Psoas muscle (tissue), 8 donors: ENCODE measurements around the gene STRAP. TPM values are rescaled to one million over a fixed set of nuclear protein-coding genes. Genes with fewer than 3 reads are reported as not detected.
"Not testable (repeated sequence)": the region's sequence is repeated elsewhere in the genome, so short reads cannot be mapped to it uniquely, and the experiment has no call there.

Source experiments
- ATAC-seq, 4 donors: fragments of 200-7000 bp; cut with Tn5 transposase; one replicate each; pipeline ENCODE4 v1.9.1; 2020; ENCODE audit warnings: moderate library complexity in 3 of 4, mild to moderate bottlenecking in 2 of 4
- DNase-seq, 2 donors: peaks; one replicate each; pipeline ENCODE4 v3.0.0-alpha.2; 2020
- H3K27ac ChIP-seq: fragments of 200-600 bp; one replicate; pipeline ENCODE4 v1.8.0; 2022
- H3K27me3 ChIP-seq, 3 donors: fragments of 200-600 bp in 1 of 3; one replicate each; pipeline versions ENCODE4 v1.6.1 to v1.8.0; 2013 to 2022; ENCODE audit warnings: low read length in 2 of 3, mild to moderate bottlenecking in 2 of 3, moderate library complexity in 1 of 3; ENCODE audit not compliant: insufficient read depth in 3 of 3
- H3K36me3 ChIP-seq, 2 donors: fragments of 200-600 bp in 1 of 2; one replicate each; pipeline versions ENCODE4 v1.6.1 to v1.8.0; 2013 to 2022; ENCODE audit warnings: low read depth in 1 of 2, mild to moderate bottlenecking in 1 of 2, moderate library complexity in 1 of 2; ENCODE audit not compliant: insufficient read depth in 1 of 2
- H3K4me1 ChIP-seq: fragments of 200-600 bp; one replicate; pipeline ENCODE4 v1.8.0; 2022
- H3K4me3 ChIP-seq: fragments of 200-600 bp; one replicate; pipeline ENCODE4 v1.8.0; 2022; ENCODE audit warnings: mild to moderate bottlenecking
- H3K9me3 ChIP-seq: fragments of 200-600 bp; one replicate; pipeline ENCODE4 v1.8.0; 2022
- WGBS, 3 donors: extraction: QIAGEN DNeasy Blood & Tissue Kit; methylation state at CpG; one replicate each; pipeline versions ENCODE4 v1.1.6 to v1.1.7; 2013; 5-methylcytosine and 5-hydroxymethylcytosine counted together
- intact Hi-C, 2 donors: fragments of 100-400 bp; cut with DNase I; formaldehyde crosslinking; loops; one replicate each; pipeline versions ENCODE4 v1.11.0 to v1.14.2; 2022
- polyA plus RNA-seq, 3 donors: library from polyadenylated mRNA; stranded (reverse); fragments of 200-250 nt; gene quantifications; one replicate each; pipeline ENCODE4 v1.2.3, GENCODE V29; 2013
- total RNA-seq, 4 donors: library from RNA; stranded (reverse); fragmentation: NEBNext Ultra II Directional in 2 of 4; extraction: Animal tissue kit (Norgen Biotek cat#: 25700) in 2 of 4; gene quantifications; one replicate each; pipeline versions ENCODE4 v1.2.1 to v1.2.4, GENCODE V29; 2021 to 2023
- TF ChIP-seq, protein P1 (sequence below): fragments of 200-600 bp; IDR thresholded peaks from one replicate; pipeline ENCODE4 v1.8.0; 2022; ENCODE audit warnings: antibody characterized with exemption
- donor health status: healthy with polysubstance abuse.
- donor health status: DM: no; HTN: no; CAD: no; lungs with moderate emphysema.
- donor health status: Bipolar disorder and iron deficiency.
- donor health status: healthy.
- donor health status: DM: yes; HTN: yes; CAD: no.
- donor health status: DM: no; HTN: no; CAD: no.
- donor health status: DM: no; HTN: no; CAD: no.
- donor health status: DM: yes; HTN: yes; CAD: no.

STRAP gene
- total and polyA plus RNA-seq, 7 donors: 94.3 to 224 (median 153) TPM

GRCh38 chr12:15904378-15904920 lies 22.3 kb downstream of the STRAP start:
- peak in 1 of 4 donors; percentile 49 for ATAC-seq
- Histone ChIP-seq H3K36me3 (peaks cover 0 to 73% of the 10 kb centered on the region in 2 donors), H3K27me3 (no peaks in the 10 kb centered on the region), H3K27ac (no peak overlapping the region), H3K4me3 (no peak overlapping the region), H3K4me1 (no peaks in the 10 kb centered on the region), H3K9me3 (no peaks in the 10 kb centered on the region)
- WGBS, 3 donors: 64 to 88% (median 73%) methylated on average over 5 of the region's 5 CpGs
- DNase-seq: no peak
- intact Hi-C loops: no loop called here
- TF ChIP-seq, protein P1, sequence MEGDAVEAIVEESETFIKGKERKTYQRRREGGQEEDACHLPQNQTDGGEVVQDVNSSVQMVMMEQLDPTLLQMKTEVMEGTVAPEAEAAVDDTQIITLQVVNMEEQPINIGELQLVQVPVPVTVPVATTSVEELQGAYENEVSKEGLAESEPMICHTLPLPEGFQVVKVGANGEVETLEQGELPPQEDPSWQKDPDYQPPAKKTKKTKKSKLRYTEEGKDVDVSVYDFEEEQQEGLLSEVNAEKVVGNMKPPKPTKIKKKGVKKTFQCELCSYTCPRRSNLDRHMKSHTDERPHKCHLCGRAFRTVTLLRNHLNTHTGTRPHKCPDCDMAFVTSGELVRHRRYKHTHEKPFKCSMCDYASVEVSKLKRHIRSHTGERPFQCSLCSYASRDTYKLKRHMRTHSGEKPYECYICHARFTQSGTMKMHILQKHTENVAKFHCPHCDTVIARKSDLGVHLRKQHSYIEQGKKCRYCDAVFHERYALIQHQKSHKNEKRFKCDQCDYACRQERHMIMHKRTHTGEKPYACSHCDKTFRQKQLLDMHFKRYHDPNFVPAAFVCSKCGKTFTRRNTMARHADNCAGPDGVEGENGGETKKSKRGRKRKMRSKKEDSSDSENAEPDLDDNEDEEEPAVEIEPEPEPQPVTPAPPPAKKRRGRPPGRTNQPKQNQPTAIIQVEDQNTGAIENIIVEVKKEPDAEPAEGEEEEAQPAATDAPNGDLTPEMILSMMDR: no peak

DNA sequence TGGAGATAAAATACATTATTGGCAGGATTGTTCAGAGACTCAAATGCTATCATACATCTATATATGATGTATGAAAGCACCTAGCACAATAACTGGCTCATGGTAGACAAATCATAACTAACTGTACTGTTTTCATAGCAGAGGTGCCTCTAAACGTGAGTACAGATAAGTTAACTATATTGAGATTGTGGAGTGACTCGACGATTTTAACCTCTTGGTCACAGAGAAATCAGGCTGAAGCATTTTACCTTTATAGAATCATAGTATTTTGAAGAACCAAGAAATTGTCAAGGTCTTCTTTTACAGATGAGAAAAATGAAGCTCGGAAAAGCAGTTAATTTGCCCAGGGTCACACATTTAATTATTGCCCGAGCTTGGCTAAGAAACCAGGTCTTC lies 28.3 kb downstream of the STRAP start:
- WGBS, 3 donors: 55 to 68% (median 60%) methylated on average over 5 of the region's 5 CpGs
- Histone ChIP-seq H3K4me3 (peak overlapping the region; percentile 93), H3K9me3 (no peaks in the 10 kb centered on the region), H3K4me1 (peaks cover 7% of the 10 kb centered on the region), H3K36me3 (peaks cover 0 to 16% of the 10 kb centered on the region in 2 donors), H3K27ac (peak overlapping the region; percentile 93), H3K27me3 (no peaks in the 10 kb centered on the region)
- intact Hi-C loops: no loop called here
- ATAC-seq (no peak), DNase-seq (no peak)
- TF ChIP-seq, protein P1: no peak

DNA sequence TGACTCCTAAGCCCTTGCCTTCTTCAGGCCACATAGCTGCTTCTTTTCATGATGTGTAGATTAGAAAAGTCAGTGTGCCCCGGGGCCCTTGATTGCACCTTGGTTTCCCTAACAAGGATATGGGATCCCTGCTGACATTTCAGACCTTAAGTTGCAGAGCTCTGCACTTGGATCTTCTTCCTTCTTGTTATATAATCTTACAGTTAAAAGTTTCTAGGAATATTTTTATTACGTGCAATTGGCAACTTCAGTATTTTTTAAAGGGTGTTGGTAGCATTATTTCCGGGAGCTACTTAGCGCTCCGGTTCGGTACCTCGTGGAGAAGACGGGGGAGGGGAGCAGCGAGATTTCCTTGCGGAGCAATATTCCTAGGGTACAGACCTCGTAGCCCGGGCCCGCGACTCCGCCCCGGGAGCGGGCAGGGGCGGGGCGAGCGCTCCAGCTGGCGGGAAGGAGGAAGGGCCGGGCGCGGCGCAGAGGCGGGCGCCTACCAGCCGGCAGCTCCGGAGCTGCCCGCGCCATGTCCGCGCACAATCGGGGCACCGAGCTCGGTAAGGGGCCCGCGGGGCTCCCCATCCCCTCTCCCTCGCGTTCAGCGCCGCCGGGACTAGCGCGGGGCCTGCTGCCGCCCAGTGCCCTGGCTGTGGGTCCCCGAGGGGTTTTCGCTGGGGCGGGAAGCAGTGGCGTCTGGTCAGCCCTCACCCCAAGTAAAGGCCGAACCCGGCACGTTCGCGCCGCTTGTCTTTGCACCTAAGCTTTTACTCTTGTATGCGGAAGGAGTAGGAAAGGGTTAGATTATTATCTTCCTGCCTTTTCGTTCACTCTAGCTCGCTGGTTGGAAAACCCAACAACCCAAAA lies 28.9 kb downstream of the STRAP start, which contains the start of gene DERA:
DERA (plus strand) TSS at position 469 of the 858 bp plus-strand sequence; CDS start at position 521, 52 bp downstream.
- intact Hi-C loops: no loop called here
- peak; percentile 82 to 89 for DNase-seq
- H3K27me3 ChIP-seq: no peaks in the 10 kb centered on the region
- ATAC-seq: peak; percentile 98 to 99 (median 99)
- 0 to 1% (median 0%) methylated on average over 42 to 59 of the region's 59 CpGs for WGBS, 3 donors
- peak within 1 kb of the TSS; percentile 93 for H3K27ac ChIP-seq
- peaks cover 0 to 13% of the 10 kb centered on the region in 2 donors for H3K36me3 ChIP-seq
- TF ChIP-seq, protein P1: peak; percentile 8
- peaks cover 7% of the 10 kb centered on the region for H3K4me1 ChIP-seq
- H3K4me3 ChIP-seq: peak within 1 kb of the TSS; percentile 93
- H3K9me3 ChIP-seq: no peaks in the 10 kb centered on the region

- H3K9me3 ChIP-seq, H3K4me1 ChIP-seq, H3K27me3 ChIP-seq, H3K36me3 ChIP-seq, DNase-seq, intact Hi-C loops: not testable (repeated sequence)
- 18 to 21% (median 20%) methylated on average over 3 of the region's 5 CpGs for WGBS, 3 donors
- Histone ChIP-seq H3K27ac (peak overlapping the region; percentile 93), H3K4me3 (peak overlapping the region; percentile 93)
- ATAC-seq: peak in 2 of 4 donors; percentile 7 to 50
Measured at GRCh38 chr12:15911931-15912330, 29.7 kb downstream of the STRAP start.

DNA sequence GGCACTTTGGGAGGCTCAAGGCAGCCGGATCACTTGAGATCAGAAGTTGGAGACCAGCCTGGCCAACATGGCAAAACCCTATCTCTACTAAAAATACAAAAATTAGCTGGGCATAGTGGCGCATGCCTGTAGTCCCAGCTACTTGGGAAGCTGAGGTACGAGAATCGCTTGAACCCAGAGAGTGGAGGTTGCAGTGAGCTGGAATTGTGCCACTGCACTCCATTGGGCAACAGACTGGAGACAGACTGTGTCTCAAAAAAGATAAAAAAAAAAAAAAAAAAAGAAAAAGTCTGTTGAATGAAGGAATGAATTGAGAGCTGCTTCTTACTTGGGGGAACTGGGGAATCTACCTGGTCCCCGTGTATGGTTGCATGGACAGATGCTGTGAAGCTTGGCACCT lies 31.9 kb downstream of the STRAP start:
- not testable (repeated sequence) for DNase-seq

More for the DNA sequence above, 31.9 kb downstream of the STRAP start:
- ATAC-seq, H3K27ac ChIP-seq, H3K9me3 ChIP-seq, intact Hi-C loops, H3K4me1 ChIP-seq, H3K4me3 ChIP-seq, H3K27me3 ChIP-seq, H3K36me3 ChIP-seq: not testable (repeated sequence)
- 91 to 92% (median 92%) methylated on average over 5 of the region's 5 CpGs for WGBS, 3 donors
